Measurements from ENCODE around the gene MAP1LC3B2. TPM values are rescaled to one million over a fixed set of nuclear protein-coding genes. Genes with fewer than 3 reads are reported as not detected.
A peak's percentile ranks its signal among the peaks of the same experiment; 100 is the strongest.

MAP1LC3B2 gene
- total and polyA plus RNA-seq, 2 of the 8 experiments (the other 6 are each of a cell fraction or from before 2014, with no cell fraction given) = 0.39 to 1.5 TPM

DNA sequence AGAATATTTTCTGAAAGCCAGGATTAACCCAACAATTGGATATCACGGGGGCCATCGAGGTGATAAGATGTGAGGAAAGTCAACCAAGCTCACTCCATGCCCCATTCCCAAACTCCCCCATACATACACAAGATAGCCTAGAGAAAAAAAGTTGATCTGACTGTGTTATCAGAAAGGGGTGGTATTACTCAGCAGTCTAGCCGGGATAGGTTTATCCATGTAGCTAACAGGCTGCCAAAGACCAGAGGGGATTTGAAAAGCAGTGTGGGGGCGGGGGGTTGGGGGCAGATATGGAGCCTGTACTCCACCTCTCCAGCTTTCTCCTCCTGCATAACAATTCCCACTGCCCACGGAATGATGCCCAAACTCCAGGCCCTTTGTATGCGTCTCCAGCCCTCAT is 13.2 kb upstream of the MAP1LC3B2 start:
- WGBS, 2 experiments (ENCODE audit: extremely low coverage in 1 of 2, insufficient coverage in 1 of 2, insufficient read length in 1 of 2, insufficient replicate concordance in 2 of 2, low coverage in 1 of 2, low lambda C conversion rate in 2 of 2, missing lambda C conversion rate in 1 of 2) = 85% methylated on average over 6 of the region's 6 CpGs; no CpG with 5 or more reads in 1 of the 2 experiments
- TF ChIP-seq TAF7 (optimal IDR thresholded peaks at IDR 0.05; ENCODE audit: borderline replicate concordance, low read depth, low read length) (no peak), TAF1 (IDR thresholded peaks at IDR 0.05; ENCODE audit: low read depth, low read length) (no peak), HDAC6 (IDR thresholded peaks at IDR 0.05; ENCODE audit: low read depth, low read length) (no peak), CBX8 (IDR thresholded peaks at IDR 0.05; ENCODE audit: borderline replicate concordance, low read depth, low read length) (no peak), SRF (IDR thresholded peaks at IDR 0.05; ENCODE audit: low read depth, low read length) (no peak), RAD21 (IDR thresholded peaks at IDR 0.05 in 1 of 2, conservative IDR thresholded peaks at IDR 0.05 in 1 of 2; ENCODE audit: low read depth in 2 of 2, low read length in 2 of 2) (no peak), CBX5 (IDR thresholded peaks at IDR 0.05; ENCODE audit: low read depth, low read length) (no peak), NRF1 (IDR thresholded peaks at IDR 0.05; ENCODE audit: low read depth, low read length) (no peak), FOSL1 (IDR thresholded peaks at IDR 0.05; ENCODE audit: insufficient read depth, low read depth, low read length) (no peak), TBP (IDR thresholded peaks at IDR 0.05; ENCODE audit: low read depth, low read length) (no peak), SAP30 (IDR thresholded peaks at IDR 0.05; ENCODE audit: insufficient read depth, insufficient replicate concordance, low read length) (no peak), JUN (IDR thresholded peaks at IDR 0.05; ENCODE audit: low read depth, low read length) (no peak)
- TF ChIP-seq, protein P1, sequence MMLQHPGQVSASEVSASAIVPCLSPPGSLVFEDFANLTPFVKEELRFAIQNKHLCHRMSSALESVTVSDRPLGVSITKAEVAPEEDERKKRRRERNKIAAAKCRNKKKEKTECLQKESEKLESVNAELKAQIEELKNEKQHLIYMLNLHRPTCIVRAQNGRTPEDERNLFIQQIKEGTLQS (IDR thresholded peaks at IDR 0.05; ENCODE audit: insufficient read depth, low read depth, low read length) = no peak

More for the DNA sequence above, 13.2 kb upstream of the MAP1LC3B2 start:
- Histone ChIP-seq H3K27ac (ENCODE audit: low read depth, low read length) (no peak overlapping the region), H2BK5ac (ENCODE audit: low read depth, low read length) (no peak overlapping the region), H4K91ac (replicated peaks; ENCODE audit: insufficient read length, low read length) (no peak overlapping the region), H3K27me3 (replicated peaks in 1 of 4; ENCODE audit: control insufficient read depth in 3 of 4, extremely low read depth in 1 of 4, insufficient read depth in 3 of 4, low read length in 3 of 4) (no peaks in the 10 kb centered on the region), H3K9me3 (ENCODE audit: insufficient read depth in 2 of 2, low read depth in 1 of 2, low read length in 1 of 2) (no peaks in the 10 kb centered on the region), H3K56ac (replicated peaks; ENCODE audit: insufficient read length, low read depth, low read length) (no peak overlapping the region), H3K14ac (ENCODE audit: insufficient read length) (no peak overlapping the region), H2AK5ac (ENCODE audit: low read depth, low read length) (no peak overlapping the region), H3K4me3 (ENCODE audit: extremely low read depth in 1 of 4, insufficient read depth in 2 of 4, low read depth in 3 of 4, low read length in 4 of 4) (no peak overlapping the region), H3K79me1 (ENCODE audit: low read depth, low read length) (no peaks in the 10 kb centered on the region), H3K18ac (ENCODE audit: extremely low read depth, low read length) (no peak overlapping the region), H3K4me1 (replicated peaks in 1 of 4; ENCODE audit: control insufficient read depth in 3 of 4, insufficient read depth in 4 of 4, low read length in 3 of 4) (peaks cover 0 to 5% (median 0%) of the 10 kb centered on the region in 4 experiments; a peak in 1 of 7 replicates), H3K79me2 (ENCODE audit: control insufficient read depth in 1 of 2, insufficient read depth in 2 of 2, low read length in 2 of 2) (no peaks in the 10 kb centered on the region), H3K36me3 (ENCODE audit: control insufficient read depth in 2 of 4, insufficient read depth in 4 of 4, low read length in 3 of 4) (no peaks in the 10 kb centered on the region), H2BK120ac (replicated peaks; ENCODE audit: low read depth, low read length) (no peak overlapping the region), H3K23ac (ENCODE audit: insufficient read length) (no peak overlapping the region), H4K5ac (ENCODE audit: insufficient read length, low read depth, low read length) (no peak overlapping the region), H4K20me1 (replicated peaks in 1 of 2; ENCODE audit: control insufficient read depth in 1 of 2, insufficient read depth in 2 of 2, low read length in 2 of 2) (no peaks in the 10 kb centered on the region), H2BK12ac (ENCODE audit: low read depth, low read length) (no peak overlapping the region), H3K9ac (replicated peaks in 1 of 4; ENCODE audit: extremely low read depth in 1 of 4, low read depth in 3 of 4, low read length in 3 of 4) (no peak overlapping the region), H2AFZ (ENCODE audit: low read length) (no peak overlapping the region), H3K4me2 (ENCODE audit: insufficient read depth in 1 of 2, low read depth in 2 of 2, low read length in 2 of 2) (no peak overlapping the region), H2BK15ac (ENCODE audit: low read length) (0 out of 2 replicates have a peak overlapping the region, but pooled peaks have one; percentile 98), H3K4ac (replicated peaks; ENCODE audit: insufficient read length, low read depth, low read length) (no peak overlapping the region), H4K8ac (ENCODE audit: extremely low read depth, insufficient read depth, low read length) (no peak overlapping the region), H3K23me2 (ENCODE audit: low read depth, low read length) (peaks cover 2% of the 10 kb centered on the region; the same call in 1 of the 2 replicates), H2BK20ac (ENCODE audit: low read length) (no peak overlapping the region)
- ChIA-PET CTCF (ENCODE audit: partially characterized antibody) (interaction anchor here (0.6 to 1.6 kb wide), 8 partner anchors 14 to 651 kb away, joined by 3 to 5 read pairs (median 3); partner anchors contain the start of gene MAP1LC3B2), POLR2A (ENCODE audit: partially characterized antibody) (interaction anchor here (1.0 to 1.2 kb wide), 2 partner anchors 26 to 82 kb away, joined by 3 read pairs; no protein-coding TSS in a partner anchor)
- FAIRE-seq (no peak), DNase-seq (ENCODE audit: low read depth in 1 of 2, low spot score in 2 of 2) (no peak)

All from H1 (cell line).